GM12891 (cell line): Measurements from ENCODE around the gene POLR2E.

ENCODE experiments used
- PAX5 ChIP-seq: IDR thresholded peaks from 2 replicates; pipeline ENCODE4 v1.6.1; 2011; ENCODE audit warnings: low read length, moderate library complexity, mild to moderate bottlenecking; ENCODE audit not compliant: insufficient read depth, severe bottlenecking
- POLR2A ChIP-seq: IDR thresholded peaks from 2 replicates; pipeline ENCODE4 v1.6.1; 2011; ENCODE audit warnings: low read depth, low read length, control low read depth
- POLR2AphosphoS5 ChIP-seq: IDR thresholded peaks from 2 replicates; pipeline ENCODE4 v1.6.1; 2011; ENCODE audit warnings: low read depth, low read length, control low read depth
- POU2F2 ChIP-seq: IDR thresholded peaks from 2 replicates; pipeline ENCODE4 v1.6.1; 2011; ENCODE audit warnings: low read depth, mild to moderate bottlenecking, control low read depth, low read length, moderate library complexity
- SPI1 ChIP-seq: IDR thresholded peaks from 2 replicates; pipeline ENCODE4 v1.6.1; 2011; ENCODE audit warnings: low read depth, low read length, control low read depth
- TAF1 ChIP-seq: IDR thresholded peaks from 2 replicates; pipeline ENCODE4 v1.6.1; 2011; ENCODE audit warnings: low read depth, low read length, control low read depth

GRCh38 chr19:1046836-1047695, 48.1 kb downstream of the POLR2E start:
- TF ChIP-seq POLR2A (no peak), POLR2AphosphoS5 (no peak), POU2F2 (no peak), TAF1 (no peak), PAX5 (no peak), SPI1 (no peak)
